HG02763 (cell line): ENCODE results near the gene SLC24A3.

Experiments
- ATAC-seq: cut with Tn5 transposase; IDR thresholded peaks from one replicate; pipeline ENCODE4 v1.9.1; 2021; ENCODE audit warnings: mild to moderate bottlenecking, moderate library complexity; ENCODE audit not compliant: unreplicated experiment

The SLC24A3 gene

DNA sequence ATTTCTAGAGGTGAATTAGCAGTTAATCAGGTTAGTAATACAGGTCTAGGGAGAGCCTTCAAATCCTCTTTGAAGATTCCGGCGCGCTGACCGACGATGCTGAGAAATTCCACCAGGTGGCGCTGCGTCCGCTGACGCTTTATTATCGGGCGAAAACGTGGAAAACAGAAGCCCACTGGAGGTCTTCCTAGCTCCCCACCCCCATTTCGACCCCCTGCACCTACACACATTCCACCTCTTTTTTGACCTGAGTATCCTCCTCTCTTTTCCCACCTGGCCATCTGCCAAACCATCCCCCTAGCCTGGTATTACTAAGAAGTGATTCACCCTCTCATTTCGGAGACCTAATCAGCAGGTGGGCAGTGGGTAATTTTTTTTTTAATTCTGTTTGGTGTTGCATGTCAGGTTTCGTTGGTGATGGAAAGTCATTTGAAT is 480.3 kb downstream of the SLC24A3 start:
- no peak for ATAC-seq

GRCh38 chr20:19693508-19693907 is 481.1 kb downstream of the SLC24A3 start:
- ATAC-seq, result no peak

- ATAC-seq, result no peak
Observed at GRCh38 chr20:19695081-19695480, 482.6 kb downstream of the SLC24A3 start.

- no peak for ATAC-seq
Observed at GRCh38 chr20:19696620-19697019, 484.2 kb downstream of the SLC24A3 start.

DNA sequence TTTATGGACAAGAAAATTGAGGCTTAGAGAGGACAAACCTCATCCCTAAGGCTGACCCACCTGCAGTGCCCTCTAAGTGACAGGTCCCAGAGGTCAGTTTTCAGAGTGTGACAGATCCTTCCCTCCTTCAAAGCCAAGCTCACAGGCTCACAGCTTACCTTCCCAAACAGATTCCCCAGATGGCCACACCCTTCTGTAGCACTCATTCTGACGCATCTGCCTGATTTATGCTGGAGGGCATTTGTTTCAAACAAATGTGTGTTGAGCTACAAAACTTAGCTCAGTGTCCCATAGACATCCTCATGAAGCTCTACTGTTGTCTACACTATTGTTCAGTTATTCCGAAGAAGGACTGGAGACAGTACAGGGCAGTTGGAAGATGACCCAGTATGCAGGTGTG is 485.0 kb downstream of the SLC24A3 start:
- ATAC-seq, result no peak

DNA sequence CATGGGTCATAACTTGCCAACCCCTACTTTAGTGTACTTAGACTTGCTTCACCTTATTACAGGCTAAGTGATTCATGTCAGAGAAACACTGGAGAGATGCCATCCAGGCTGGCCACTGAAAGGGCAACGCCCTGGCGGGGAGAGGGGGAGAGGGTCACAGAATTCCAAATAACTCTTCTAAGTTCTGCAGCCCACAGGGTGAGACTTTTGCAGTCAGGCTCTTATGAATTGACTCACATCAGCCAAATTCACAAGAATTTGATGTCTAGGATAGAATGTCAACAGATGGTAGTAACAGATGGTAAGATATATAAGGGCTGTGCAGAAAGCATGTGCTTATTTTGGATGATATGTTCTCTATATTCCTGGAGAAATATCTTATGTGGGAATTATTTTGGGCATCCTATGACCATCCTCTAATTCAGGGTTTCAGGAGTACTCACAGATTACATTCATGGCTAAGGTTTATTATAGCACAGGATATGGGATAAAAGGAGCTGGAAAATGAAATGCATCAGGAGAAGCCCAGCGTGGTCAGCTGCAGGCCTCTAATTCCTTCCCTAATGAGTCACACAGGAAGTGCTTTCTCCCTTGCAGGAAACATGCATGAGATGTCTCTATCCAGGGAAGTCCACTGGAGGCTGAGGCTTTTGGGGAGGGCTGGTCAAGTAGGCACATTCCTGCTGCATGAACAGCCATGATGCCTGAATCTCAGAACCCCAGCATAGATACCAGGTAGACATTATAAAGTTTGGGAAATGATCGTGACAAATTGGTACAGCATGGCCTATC is 486.9 kb downstream of the SLC24A3 start:
- no peak for ATAC-seq

DNA sequence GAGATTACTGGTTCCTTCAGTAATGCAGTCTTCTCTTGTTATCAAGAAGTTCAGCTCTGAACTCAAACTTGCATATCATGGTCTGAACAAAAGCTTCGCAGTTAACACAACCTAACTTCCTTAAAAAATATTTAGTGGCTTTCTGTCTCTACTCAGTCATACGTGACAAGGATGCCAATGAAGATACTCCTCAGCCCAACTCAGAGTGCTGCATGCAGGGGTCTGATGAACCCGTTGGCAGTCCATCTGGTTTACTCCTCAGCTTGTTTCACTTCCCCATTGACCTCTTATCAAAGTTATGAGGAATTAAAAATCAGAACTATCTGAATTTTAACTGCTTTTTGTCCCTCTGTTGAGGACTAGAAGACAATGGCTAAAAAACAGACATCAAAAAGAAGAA is 489.0 kb downstream of the SLC24A3 start:
- ATAC-seq, result no peak

- ATAC-seq, result peak; percentile 73
Observed at GRCh38 chr20:19706463-19706862, 494.0 kb downstream of the SLC24A3 start.

- ATAC-seq, result no peak
Observed at GRCh38 chr20:19709635-19710335, 497.3 kb downstream of the SLC24A3 start.

DNA sequence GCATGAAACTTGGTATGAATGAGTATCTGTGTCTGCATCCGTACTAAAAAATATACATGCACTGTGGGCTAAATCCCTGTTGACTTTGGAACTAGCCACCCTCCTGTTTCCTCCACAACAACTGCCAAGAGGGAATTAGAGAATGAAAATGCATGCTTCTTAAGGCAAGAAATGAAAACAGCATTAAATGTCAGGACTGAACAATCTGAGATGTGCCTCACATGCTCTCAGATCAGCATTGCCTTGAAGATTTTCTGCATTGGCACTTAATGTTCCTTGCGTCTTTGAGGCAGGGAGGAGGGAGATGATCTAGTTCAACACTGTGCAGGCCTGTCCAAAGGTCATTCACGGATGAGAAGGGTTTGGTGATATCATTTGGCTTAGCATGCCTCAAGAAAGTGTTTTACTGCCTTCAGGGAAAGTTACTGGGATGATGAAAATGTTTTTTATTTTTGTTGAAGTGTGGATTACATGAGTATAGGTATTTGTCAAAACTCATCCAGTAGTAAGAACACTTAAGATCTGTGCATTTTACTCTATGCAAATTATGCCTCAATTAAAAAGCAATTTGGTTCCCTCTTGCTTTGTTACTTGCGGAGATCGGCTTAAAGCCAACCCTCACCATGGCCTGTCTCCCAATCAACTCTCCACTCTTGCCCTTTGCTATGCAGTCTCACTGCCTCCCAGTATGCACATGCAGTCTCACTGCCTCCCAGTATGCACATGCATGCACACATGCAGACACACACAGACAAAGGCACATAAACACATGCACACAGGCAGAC is 498.1 kb downstream of the SLC24A3 start:
- no peak for ATAC-seq

DNA sequence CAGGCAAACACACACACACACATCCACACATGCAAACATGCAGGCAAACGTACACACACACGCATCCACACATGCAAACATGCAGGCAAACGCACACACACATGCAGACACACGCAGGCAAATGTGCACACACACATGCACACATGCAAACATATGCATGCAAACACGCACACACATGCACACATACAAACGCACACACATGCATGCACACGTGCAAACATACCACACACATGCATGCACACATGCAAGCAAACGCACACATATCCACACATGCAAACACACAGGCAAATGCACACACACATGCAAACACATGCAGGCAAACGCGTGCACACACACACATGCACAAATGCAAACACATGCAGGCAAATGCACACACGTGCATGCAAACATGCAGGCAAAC is 498.7 kb downstream of the SLC24A3 start:
- ATAC-seq, result no peak

DNA sequence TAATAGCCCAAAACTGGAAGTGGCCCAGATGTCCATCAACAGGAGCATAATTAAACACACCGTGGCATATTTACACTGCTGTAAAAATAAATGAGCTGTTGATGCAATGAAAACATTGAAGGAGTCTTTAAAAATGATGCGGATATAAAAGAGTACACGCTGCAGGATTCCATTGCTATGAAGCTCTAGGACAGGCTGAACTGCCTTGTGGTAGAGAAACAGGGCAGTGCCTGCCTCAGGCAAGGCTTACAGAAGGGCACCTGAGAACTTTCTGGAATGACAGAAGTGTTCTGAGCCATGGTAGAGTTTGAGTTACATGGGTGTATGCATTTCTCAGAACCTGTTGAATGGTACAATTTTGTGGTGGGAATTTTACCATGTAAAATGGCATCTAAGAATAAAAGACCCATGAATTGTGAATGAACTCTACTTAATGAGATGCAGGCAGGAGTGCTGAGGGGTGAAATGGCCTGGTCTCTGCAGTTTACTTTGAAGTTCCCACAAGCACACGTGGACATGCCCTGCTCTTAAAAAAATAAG is 500.3 kb downstream of the SLC24A3 start:
- ATAC-seq, result no peak

DNA sequence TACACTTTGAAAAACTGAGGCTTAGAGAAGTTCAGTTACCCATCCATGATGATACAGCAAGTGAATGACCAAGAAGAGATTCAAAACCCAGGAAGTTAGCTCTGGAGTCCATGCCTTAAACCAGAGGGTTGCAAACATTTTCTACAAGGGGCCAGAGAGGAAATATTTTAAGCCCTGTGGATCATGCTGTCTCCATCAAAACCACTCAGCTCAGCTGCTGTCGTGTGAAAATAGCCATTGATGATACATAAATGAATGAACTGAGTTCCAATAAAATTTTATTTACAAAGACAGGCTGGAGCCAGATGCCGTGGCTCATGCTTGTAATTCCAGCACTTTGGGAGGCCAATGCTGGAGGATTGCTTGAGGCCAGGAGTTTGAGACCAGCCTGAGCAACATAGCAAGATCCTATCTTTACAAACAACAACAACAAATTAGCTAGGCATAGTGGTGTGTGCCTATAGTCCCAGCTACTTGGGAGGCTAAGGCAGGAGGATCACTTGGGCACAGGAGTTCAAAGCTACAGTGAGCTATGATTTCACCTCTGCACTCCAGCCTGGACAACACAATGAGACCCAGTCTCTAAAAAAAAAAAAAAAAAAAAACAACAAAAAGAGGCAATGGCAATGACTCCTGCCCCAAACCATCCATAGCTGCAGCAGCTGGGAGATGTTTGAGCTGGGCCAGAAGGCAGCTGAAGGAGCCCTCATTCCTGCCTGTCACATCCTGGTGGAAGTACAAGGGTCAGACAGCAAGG is 501.6 kb downstream of the SLC24A3 start:
- ATAC-seq, result no peak

DNA sequence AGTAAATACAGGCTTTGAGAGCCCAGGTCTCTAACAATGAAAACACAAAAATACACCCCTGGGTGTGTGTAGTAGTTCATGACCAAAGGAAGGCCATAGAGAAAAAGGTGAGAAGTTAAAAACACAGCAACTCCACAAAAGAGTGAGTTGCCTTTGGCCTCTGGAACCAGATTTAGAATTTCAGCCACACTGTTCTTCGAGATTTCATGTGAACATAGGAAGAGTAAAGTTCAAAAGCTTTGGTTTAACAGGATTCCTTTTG is 502.1 kb downstream of the SLC24A3 start:
- no peak for ATAC-seq

GRCh38 chr20:19715986-19716385 is 503.5 kb downstream of the SLC24A3 start:
- ATAC-seq, result no peak

DNA sequence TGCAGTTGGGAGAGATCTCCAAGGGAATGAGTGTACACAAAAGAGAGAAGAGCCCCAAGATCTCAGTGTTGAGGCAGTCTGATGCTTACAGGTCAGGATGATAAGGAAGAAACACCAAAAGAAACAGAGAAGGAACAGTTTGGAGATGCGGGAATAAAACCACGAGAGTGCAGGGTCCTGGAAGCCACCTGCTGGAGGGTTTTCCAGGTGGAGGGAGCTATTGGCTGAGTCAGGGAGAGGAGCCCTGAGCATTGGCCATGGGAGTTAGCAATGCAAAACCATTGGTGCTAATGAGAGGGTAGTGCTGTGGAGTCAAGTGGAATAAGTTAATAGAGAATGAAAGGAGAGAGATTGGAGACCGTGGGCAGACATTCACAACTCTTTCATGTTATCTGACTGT is 506.4 kb downstream of the SLC24A3 start:
- ATAC-seq, result no peak

DNA sequence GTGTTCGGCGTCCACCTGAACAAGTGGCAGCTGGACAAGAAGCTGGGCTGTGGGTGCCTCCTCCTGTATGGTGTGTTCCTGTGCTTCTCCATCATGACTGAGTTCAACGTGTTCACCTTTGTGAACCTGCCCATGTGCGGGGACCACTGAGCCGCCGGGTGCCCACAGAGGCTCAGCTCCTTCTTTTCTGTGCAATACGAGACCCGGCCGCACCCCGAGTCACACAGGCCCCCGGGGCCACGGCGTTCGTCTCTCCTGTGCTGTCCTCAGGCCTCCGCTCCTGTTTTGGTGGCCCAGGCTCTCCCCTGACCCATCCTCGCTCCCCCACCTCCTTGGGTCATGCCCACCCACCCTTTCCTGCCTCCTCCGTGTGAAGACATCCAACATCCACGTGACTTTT is 508.5 kb downstream of the SLC24A3 start:
- no peak for ATAC-seq

DNA sequence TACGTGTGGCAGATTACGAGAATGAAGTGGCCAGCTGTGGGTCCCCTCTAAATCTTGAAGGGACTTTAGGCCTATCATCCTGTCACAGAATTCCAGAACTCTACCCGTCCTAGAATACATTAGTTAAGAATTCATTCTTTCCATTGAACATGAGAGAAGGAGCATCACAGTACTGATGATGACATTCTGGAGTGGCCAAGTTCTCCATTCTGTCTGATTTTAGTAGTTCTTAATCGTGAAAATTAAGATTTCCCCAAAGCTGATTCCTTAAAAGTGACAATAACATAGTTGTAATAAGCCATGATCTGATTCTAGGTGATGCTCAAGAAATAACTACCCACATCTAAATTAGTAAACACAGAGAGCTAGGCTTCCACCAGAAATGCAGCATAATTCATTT is 510.6 kb downstream of the SLC24A3 start:
- no peak for ATAC-seq

DNA sequence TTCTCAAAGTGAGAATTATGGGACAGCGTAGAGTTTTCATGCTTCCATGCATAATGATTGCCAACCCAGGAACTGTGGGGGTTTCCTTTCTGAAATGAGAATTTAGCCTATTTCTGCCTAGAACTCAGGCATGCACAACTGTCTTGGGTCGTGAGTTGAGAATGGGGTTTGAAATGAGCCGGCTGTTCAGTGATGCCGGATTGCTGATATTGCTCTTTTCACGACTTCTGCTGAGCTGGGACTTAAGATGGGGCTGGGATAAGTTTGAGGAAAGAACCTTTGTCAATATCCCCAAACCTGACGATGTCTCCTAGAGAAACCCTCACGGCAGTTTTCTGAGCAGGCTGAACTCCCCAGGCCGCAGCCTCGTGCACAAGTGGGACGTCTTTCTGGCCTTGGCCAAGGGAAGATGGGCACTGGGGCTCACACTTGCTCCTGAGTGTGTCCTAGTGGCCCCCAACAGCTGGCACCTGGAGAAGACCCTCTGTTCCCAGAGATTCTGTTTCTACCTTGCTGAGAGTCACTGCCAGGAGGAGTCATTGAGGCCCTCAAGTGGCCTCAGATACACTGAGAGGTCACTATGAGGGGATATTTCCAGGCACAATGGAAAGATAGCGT is 511.5 kb downstream of the SLC24A3 start:
- no peak for ATAC-seq

- ATAC-seq, result no peak
Observed at GRCh38 chr20:19725373-19725772, 512.9 kb downstream of the SLC24A3 start.
